A549 treated with CORT108297 at 1 μM for 4 hours (cell line): ENCODE data around the gene CHST9. TPM values are rescaled to one million over a fixed set of nuclear protein-coding genes. Genes with fewer than 3 reads are reported as not detected.

Experiments used
- total RNA-seq: library from RNA; stranded (reverse); fragments of 200-300 nt; extraction: Qiagen RNA extraction; gene quantifications from 5 replicates; pipeline ENCODE4 v1.2.3, GENCODE V29; 2022

Gene CHST9, protein sequence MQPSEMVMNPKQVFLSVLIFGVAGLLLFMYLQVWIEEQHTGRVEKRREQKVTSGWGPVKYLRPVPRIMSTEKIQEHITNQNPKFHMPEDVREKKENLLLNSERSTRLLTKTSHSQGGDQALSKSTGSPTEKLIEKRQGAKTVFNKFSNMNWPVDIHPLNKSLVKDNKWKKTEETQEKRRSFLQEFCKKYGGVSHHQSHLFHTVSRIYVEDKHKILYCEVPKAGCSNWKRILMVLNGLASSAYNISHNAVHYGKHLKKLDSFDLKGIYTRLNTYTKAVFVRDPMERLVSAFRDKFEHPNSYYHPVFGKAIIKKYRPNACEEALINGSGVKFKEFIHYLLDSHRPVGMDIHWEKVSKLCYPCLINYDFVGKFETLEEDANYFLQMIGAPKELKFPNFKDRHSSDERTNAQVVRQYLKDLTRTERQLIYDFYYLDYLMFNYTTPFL
- 0.02 TPM in 1 of 5 replicates, not detected in the others for total RNA-seq

GRCh38 chr18:27185025-27185763, at the start of gene CHST9:
Gene CHST9 (minus strand): TSS chr18:27185308. CDS start chr18:27142809, 42,499 bp downstream.

GRCh38 chr18:26865557-26865956, 319.6 kb downstream of the CHST9 start, which contains the start of gene AQP4:
Gene AQP4 (minus strand): TSS chr18:26865707. CDS start chr18:26865689, 18 bp downstream.

